A673 (cell line): Measurements from ENCODE around the gene ADAD2. TPM values are rescaled to one million over a fixed set of nuclear protein-coding genes. Genes with fewer than 3 reads are reported as not detected.

Experiments used
- BruUV-seq: library from RNA; stranded (reverse); fragments of 400-500 nt; replicated peaks from 2 replicates; lab custom pipeline; 2021; lab: Mats Ljungman, UMichigan
- CTCF ChIA-PET: fragments of 300-600 bp; sonication (Branson Sonifier 250); formaldehyde crosslinking; loops from one replicate; lab custom pipeline; 2022; ENCODE audit warnings: antibody characterized with exemption; lab: Charles Lee
- POLR2A ChIA-PET: fragments of 300-600 bp; sonication (Branson Sonifier 250); formaldehyde crosslinking; loops from one replicate; lab custom pipeline; 2022; ENCODE audit warnings: antibody characterized with exemption; ENCODE audit not compliant: low non-redundant PET; lab: Charles Lee
- DNase-seq: peaks from one replicate; pipeline ENCODE4 v3.0.0-alpha.2; 2015; ENCODE audit warnings: low spot score
- H3K27ac ChIP-seq: fragments of 200-600 bp; sonication (generic); 2 replicates; pipeline ENCODE4 v1.5.1; 2016; ENCODE audit warnings: mixed run types, low read depth, mild to moderate bottlenecking, mixed read lengths, antibody characterized with exemption, low read length; ENCODE audit not compliant: poor library complexity, severe bottlenecking
- H3K27me3 ChIP-seq: fragments of 200-600 bp; sonication (generic); replicated peaks from 2 replicates; pipeline ENCODE4 v1.6.1; 2017; ENCODE audit warnings: mixed run types, low read depth, mild to moderate bottlenecking, mixed read lengths, antibody characterized with exemption, low read length; ENCODE audit not compliant: insufficient read depth, poor library complexity
- H3K36me3 ChIP-seq: fragments of 200-600 bp; sonication (generic); 2 replicates; pipeline ENCODE4 v1.6.1; 2016; ENCODE audit warnings: mixed run types, mild to moderate bottlenecking, mixed read lengths, antibody characterized with exemption, low read length; ENCODE audit not compliant: insufficient read depth, poor library complexity, severe bottlenecking
- H3K4me1 ChIP-seq: fragments of 200-600 bp; sonication (generic); 2 replicates; pipeline ENCODE4 v1.6.1; 2017; ENCODE audit warnings: mixed run types, mild to moderate bottlenecking, mixed read lengths, antibody characterized with exemption, low read length; ENCODE audit not compliant: insufficient read depth, poor library complexity, severe bottlenecking
- H3K4me3 ChIP-seq: fragments of 200-600 bp; sonication (generic); 2 replicates; pipeline ENCODE4 v1.5.1; 2016; ENCODE audit warnings: low read depth, mixed run types, mild to moderate bottlenecking, mixed read lengths, low read length; ENCODE audit not compliant: poor library complexity, severe bottlenecking
- H3K9me3 ChIP-seq: fragments of 200-600 bp; sonication (generic); 2 replicates; pipeline ENCODE4 v1.6.1; 2016; ENCODE audit warnings: mixed run types, low read depth, mild to moderate bottlenecking, mixed read lengths, antibody characterized with exemption, low read length; ENCODE audit not compliant: poor library complexity, severe bottlenecking
- CTCF ChIP-seq: fragments of 300-800, 200-600 bp; sonication (generic); conservative IDR thresholded peaks from 2 replicates; pipeline ENCODE4 v1.5.1; 2017; ENCODE audit warnings: low read depth, mild to moderate bottlenecking, antibody characterized with exemption, low read length, moderate library complexity, mixed read lengths
- EZH2 ChIP-seq: fragments of 200-600 bp; sonication (generic); IDR thresholded peaks from 2 replicates; pipeline ENCODE4 v1.6.1; 2017; ENCODE audit warnings: borderline replicate concordance, low read depth, mild to moderate bottlenecking, mixed read lengths, antibody characterized with exemption, low read length; ENCODE audit not compliant: poor library complexity, severe bottlenecking
- intact Hi-C: fragments of 100-400 bp; cut with micrococcal nuclease; formaldehyde crosslinking; loops from one replicate; pipeline ENCODE4 v1.10.0; 2022; ENCODE audit not compliant: unreplicated experiment
- total RNA-seq: library from RNA; stranded (reverse); gene quantifications from 2 replicates; pipeline ENCODE4 v1.2.3, GENCODE V29; 2021

The ADAD2 gene
- total RNA-seq, 1 experiment from 2014 or later, result not detected

- no peaks in the 10 kb centered on the region for H3K9me3 ChIP-seq
- H3K36me3 ChIP-seq, result no peaks in the 10 kb centered on the region
- TF ChIP-seq CTCF, result no peak
- no peak for TF ChIP-seq EZH2
- intact Hi-C loops, result no loop called here
- no TSS peak for BruUV-seq
- H3K27me3 ChIP-seq, result no peaks in the 10 kb centered on the region
- no peak overlapping the region for H3K4me3 ChIP-seq
- no peaks in the 10 kb centered on the region for H3K4me1 ChIP-seq
- no peak for DNase-seq
- ChIA-PET CTCF (no interaction called here), POLR2A (no interaction called here)
- no peak overlapping the region for H3K27ac ChIP-seq
These were observed 3.7 kb downstream of the ADAD2 start for GRCh38 chr16:84194470-84195200.

- intact Hi-C loops, result no loop called here
- no TSS peak for BruUV-seq
- H3K9me3 ChIP-seq, result no peaks in the 10 kb centered on the region
- no peaks in the 10 kb centered on the region for H3K27me3 ChIP-seq
- POLR2A ChIA-PET, result no interaction called here
- no peak overlapping the region for H3K4me3 ChIP-seq
- H3K27ac ChIP-seq, result no peak overlapping the region
- CTCF ChIA-PET, result interaction anchor here (1.2 kb wide), 1 partner anchor 8 kb away, joined by 3 read pairs; the partner anchor contains the start of gene TAF1C
- no peaks in the 10 kb centered on the region for H3K4me1 ChIP-seq
- DNase-seq, result no peak
- TF ChIP-seq CTCF, result no peak
- TF ChIP-seq EZH2, result no peak
- H3K36me3 ChIP-seq, result no peaks in the 10 kb centered on the region
These were observed 4.5 kb downstream of the ADAD2 start for GRCh38 chr16:84195201-84196093.

GRCh38 chr16:84196101-84196500 lies 5.1 kb downstream of the ADAD2 start:
- TF ChIP-seq EZH2 (no peak), CTCF (no peak)
- Histone ChIP-seq H3K9me3 (no peaks in the 10 kb centered on the region), H3K36me3 (no peaks in the 10 kb centered on the region), H3K27me3 (no peaks in the 10 kb centered on the region), H3K4me1 (no peaks in the 10 kb centered on the region), H3K4me3 (no peak overlapping the region), H3K27ac (no peak overlapping the region)
- CTCF ChIA-PET, result interaction anchor here (1.2 kb wide), 1 partner anchor 9 kb away, joined by 3 read pairs; the partner anchor contains the start of gene TAF1C
- intact Hi-C loops, result no loop called here
- no TSS peak for BruUV-seq
- POLR2A ChIA-PET, result no interaction called here
- DNase-seq, result no peak
